ENCODE data around the gene HOXB8.

HOXB8 gene

DNA sequence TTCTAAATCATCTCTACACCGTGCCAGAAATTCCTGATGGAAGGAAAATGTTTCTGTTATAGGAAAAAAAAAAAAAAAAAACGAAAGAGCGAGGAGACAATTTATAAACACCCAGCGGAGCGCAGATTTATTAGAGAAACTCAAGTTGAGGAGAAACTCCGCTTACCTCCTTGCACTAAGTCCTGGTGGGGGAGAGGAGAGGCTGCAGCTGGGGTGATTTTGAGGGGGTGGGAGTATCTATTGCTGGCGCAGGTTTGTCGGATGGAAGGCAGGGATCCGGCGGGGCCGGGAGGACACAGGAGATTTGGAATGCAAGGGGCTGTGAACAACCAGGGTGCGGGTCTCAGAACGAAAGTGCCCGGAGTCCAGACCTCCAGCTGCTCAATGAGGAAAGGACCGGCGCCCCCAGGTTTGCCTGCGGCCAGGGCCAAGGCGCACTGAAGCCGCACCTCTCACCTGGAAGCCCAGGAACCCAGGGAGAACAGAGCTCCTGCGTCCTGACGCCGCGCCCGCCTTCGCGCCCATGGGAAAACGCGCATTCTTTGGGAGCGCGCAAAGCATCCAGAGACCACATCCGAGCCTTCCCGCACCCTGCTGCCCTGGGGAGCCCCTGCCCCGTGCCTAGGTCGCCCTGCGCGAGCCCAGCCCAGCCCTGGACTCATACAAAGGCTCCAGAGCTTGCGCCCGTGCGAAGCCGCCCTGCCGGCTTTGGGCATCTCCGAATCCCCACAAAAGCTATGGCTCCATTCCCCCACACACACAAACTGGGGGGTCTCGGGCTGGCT, 2.6 kb upstream of the HOXB8 start:
- WGBS: 1% methylated on average over 43 of the region's 43 CpGs
- peak overlapping the region; percentile 61 for H4K8ac ChIP-seq (ENCODE audit: low read length)
- H3K23ac ChIP-seq (ENCODE audit: low read length in 2 of 2): peak overlapping the region; percentile 46 to 70
- no peaks in the 10 kb centered on the region for H3K9me3 ChIP-seq (ENCODE audit: control insufficient read depth, low read length)
- H3K4me3 ChIP-seq (ENCODE audit: insufficient read depth in 1 of 2, low read depth in 1 of 2, low read length in 2 of 2): peak overlapping the region in 1 of 2 experiments; percentile 67
- H3K18ac ChIP-seq (ENCODE audit: low read depth in 1 of 2, low read length in 2 of 2): peak overlapping the region; percentile 87 to 99
- peaks cover 19% of the 10 kb centered on the region for H3K4me1 ChIP-seq (ENCODE audit: control insufficient read depth, insufficient read depth, low read depth, low read length)
- H2BK15ac ChIP-seq (ENCODE audit: low read depth, poor library complexity, severe bottlenecking): peak overlapping the region; percentile 99
- H2AFZ ChIP-seq (ENCODE audit: low read depth, low read length): no peak overlapping the region
- H3K4me2 ChIP-seq (ENCODE audit: low read length, poor library complexity, severe bottlenecking): peak overlapping the region; percentile 19
- DNase-seq: peak; percentile 67
- peak overlapping the region in 1 of 2 experiments; percentile 98 for H3K14ac ChIP-seq (ENCODE audit: low read length in 2 of 2)
- H2AK5ac ChIP-seq (ENCODE audit: low read length, severe bottlenecking): no peak overlapping the region
- peaks cover 77 to 78% of the 10 kb centered on the region in 2 experiments for H3K27me3 ChIP-seq (ENCODE audit: control insufficient read depth in 1 of 2, insufficient read depth in 1 of 2, low read length in 2 of 2)
- no peak overlapping the region for H3K27ac ChIP-seq (ENCODE audit: low read length, poor library complexity, severe bottlenecking)
- peak overlapping the region; percentile 92 to 97 for H3K4ac ChIP-seq (ENCODE audit: low read depth in 1 of 2, low read length in 2 of 2)
- peak overlapping the region; percentile 11 for H2BK120ac ChIP-seq (ENCODE audit: low read depth, low read length)
- no peak overlapping the region for H2BK5ac ChIP-seq (ENCODE audit: low read depth, low read length, poor library complexity, severe bottlenecking)
- peak overlapping the region; percentile 95 for H4K91ac ChIP-seq (ENCODE audit: low read length)
- peak overlapping the region; percentile 36 for H3K9ac ChIP-seq (ENCODE audit: low read length)
- H2BK12ac ChIP-seq (ENCODE audit: low read length in 2 of 2): peak overlapping the region; percentile 87 to 99
- no peaks in the 10 kb centered on the region for H3K36me3 ChIP-seq (ENCODE audit: control insufficient read depth in 1 of 2, insufficient read depth in 2 of 2, low read depth in 1 of 2, low read length in 2 of 2)
- no peaks in the 10 kb centered on the region for H3K79me1 ChIP-seq (replicated peaks; ENCODE audit: low read length, poor library complexity, severe bottlenecking)

DNA sequence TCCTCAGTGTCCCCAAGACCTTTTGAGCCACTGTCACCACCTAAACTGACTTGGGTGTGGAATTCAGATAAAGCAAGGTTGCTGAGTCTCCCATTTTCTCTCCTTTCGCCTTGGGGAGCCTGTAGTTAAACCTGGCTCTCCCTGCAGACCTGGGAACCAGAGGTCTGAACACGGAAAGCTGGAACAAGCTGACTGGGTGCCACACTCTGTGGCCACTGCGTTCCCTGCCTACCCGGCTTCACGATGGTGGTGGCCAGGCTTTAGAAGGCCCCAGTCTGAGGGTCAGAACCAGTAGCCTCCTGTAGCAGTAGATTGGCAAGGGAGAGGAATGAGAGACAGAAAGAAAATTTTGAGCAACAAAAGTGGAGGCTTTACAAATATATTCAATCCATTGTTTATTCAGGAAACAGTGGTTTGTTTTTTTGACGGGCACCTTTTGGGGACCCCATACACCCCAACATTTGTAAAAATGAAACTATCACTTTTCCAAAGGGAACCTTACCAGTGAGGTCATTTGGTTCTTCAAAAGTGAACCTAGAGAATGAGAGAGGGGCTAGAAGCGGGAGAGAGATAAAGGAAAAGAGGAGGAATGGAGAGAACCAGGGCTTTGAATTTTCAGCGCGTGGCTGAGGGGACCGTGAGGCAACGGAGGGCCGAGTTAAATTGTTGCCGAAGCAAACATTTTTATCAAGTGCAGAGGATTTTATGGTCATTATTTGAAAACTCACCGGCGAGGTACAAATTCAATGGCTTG, 1.8 kb upstream of the HOXB8 start:
- Histone ChIP-seq H3K4me3 (ENCODE audit: insufficient read depth in 1 of 2, low read depth in 1 of 2, low read length in 2 of 2) (peak overlapping the region in 1 of 2 experiments; percentile 28), H3K23ac (ENCODE audit: low read length in 2 of 2) (peak overlapping the region in 1 of 2 experiments; percentile 19), H2BK120ac (ENCODE audit: low read depth, low read length) (peak overlapping the region; percentile 76), H3K14ac (ENCODE audit: low read length in 2 of 2) (peak overlapping the region in 1 of 2 experiments; percentile 89), H2AK5ac (ENCODE audit: low read length, severe bottlenecking) (no peak overlapping the region), H3K4me2 (ENCODE audit: low read length, poor library complexity, severe bottlenecking) (no peak overlapping the region), H2AFZ (ENCODE audit: low read depth, low read length) (no peak overlapping the region), H4K91ac (ENCODE audit: low read length) (peak overlapping the region; percentile 95), H3K27ac (ENCODE audit: low read length, poor library complexity, severe bottlenecking) (no peak overlapping the region), H3K9ac (ENCODE audit: low read length) (peak overlapping the region; percentile 36), H2BK5ac (ENCODE audit: low read depth, low read length, poor library complexity, severe bottlenecking) (no peak overlapping the region), H3K4me1 (ENCODE audit: control insufficient read depth, insufficient read depth, low read depth, low read length) (peaks cover 22% of the 10 kb centered on the region), H3K9me3 (ENCODE audit: control insufficient read depth, low read length) (no peaks in the 10 kb centered on the region), H2BK12ac (ENCODE audit: low read length in 2 of 2) (peak overlapping the region; percentile 84 to 97), H3K18ac (ENCODE audit: low read depth in 1 of 2, low read length in 2 of 2) (peak overlapping the region; percentile 62 to 98), H4K8ac (ENCODE audit: low read length) (peak overlapping the region; percentile 83), H3K27me3 (ENCODE audit: control insufficient read depth in 1 of 2, insufficient read depth in 1 of 2, low read length in 2 of 2) (peaks cover 69 to 70% of the 10 kb centered on the region in 2 experiments), H2BK15ac (ENCODE audit: low read depth, poor library complexity, severe bottlenecking) (peak overlapping the region; percentile 60), H3K36me3 (ENCODE audit: control insufficient read depth in 1 of 2, insufficient read depth in 2 of 2, low read depth in 1 of 2, low read length in 2 of 2) (no peaks in the 10 kb centered on the region), H3K4ac (ENCODE audit: low read depth in 1 of 2, low read length in 2 of 2) (peak overlapping the region; percentile 69 to 79), H3K79me1 (replicated peaks; ENCODE audit: low read length, poor library complexity, severe bottlenecking) (no peaks in the 10 kb centered on the region)
- DNase-seq: peak; percentile 64
- 8% methylated on average over 12 of the region's 15 CpGs for WGBS

DNA sequence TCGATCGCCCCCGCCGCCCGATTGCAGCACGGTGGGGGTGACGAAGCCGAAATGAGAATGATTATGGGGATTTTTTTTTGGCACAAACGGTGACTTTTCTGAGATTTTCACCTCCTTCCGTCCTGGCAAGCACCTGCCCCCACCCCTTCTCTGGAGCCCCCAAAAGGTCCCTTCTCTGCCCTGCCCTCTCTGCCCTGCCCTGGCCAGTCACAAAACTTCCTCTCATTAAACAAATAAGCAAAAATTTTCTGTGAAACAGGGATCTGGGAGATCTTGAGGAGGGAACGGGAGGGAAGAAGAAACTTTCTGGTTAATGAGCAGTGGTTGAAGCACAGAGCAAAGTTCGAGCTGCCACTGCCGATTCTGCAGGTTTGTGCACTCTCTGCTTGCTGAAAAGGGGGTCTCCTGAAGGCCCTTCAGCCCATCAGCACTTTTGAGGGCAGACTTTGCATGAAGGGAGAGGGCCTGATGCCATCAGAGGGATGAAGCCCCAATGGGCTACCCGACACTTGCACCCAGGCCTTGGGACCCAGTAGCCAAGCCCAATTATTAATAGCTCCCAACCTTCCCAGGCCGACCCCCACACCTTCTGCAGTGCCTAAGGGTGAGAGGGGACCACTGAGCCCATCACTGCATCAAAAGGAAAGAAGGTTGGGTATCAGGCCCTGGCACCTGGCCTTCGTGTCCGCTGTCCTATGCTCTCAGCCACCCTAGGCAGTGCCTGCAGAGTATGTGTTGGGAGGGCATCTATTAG, 1.0 kb upstream of the HOXB8 start:
- Histone ChIP-seq H3K27ac (ENCODE audit: low read length, poor library complexity, severe bottlenecking) (no peak overlapping the region), H3K4me1 (ENCODE audit: control insufficient read depth, insufficient read depth, low read depth, low read length) (peaks cover 24% of the 10 kb centered on the region), H3K36me3 (ENCODE audit: control insufficient read depth in 1 of 2, insufficient read depth in 2 of 2, low read depth in 1 of 2, low read length in 2 of 2) (no peaks in the 10 kb centered on the region), H3K4me3 (ENCODE audit: insufficient read depth in 1 of 2, low read depth in 1 of 2, low read length in 2 of 2) (no peak overlapping the region), H3K4me2 (ENCODE audit: low read length, poor library complexity, severe bottlenecking) (no peak overlapping the region), H4K91ac (ENCODE audit: low read length) (peak overlapping the region; percentile 95), H4K8ac (ENCODE audit: low read length) (peak overlapping the region; percentile 83), H3K9ac (ENCODE audit: low read length) (no peak overlapping the region), H3K23ac (ENCODE audit: low read length in 2 of 2) (peak overlapping the region in 1 of 2 experiments; percentile 95), H3K4ac (ENCODE audit: low read depth in 1 of 2, low read length in 2 of 2) (peak overlapping the region; percentile 69 to 72), H2BK120ac (ENCODE audit: low read depth, low read length) (peak overlapping the region; percentile 76), H2AK5ac (ENCODE audit: low read length, severe bottlenecking) (no peak overlapping the region), H2BK12ac (ENCODE audit: low read length in 2 of 2) (peak overlapping the region; percentile 84 to 97), H3K18ac (ENCODE audit: low read depth in 1 of 2, low read length in 2 of 2) (peak overlapping the region; percentile 62 to 98), H3K14ac (ENCODE audit: low read length in 2 of 2) (peak overlapping the region in 1 of 2 experiments; percentile 89), H3K27me3 (ENCODE audit: control insufficient read depth in 1 of 2, insufficient read depth in 1 of 2, low read length in 2 of 2) (peaks cover 61 to 62% of the 10 kb centered on the region in 2 experiments), H2BK15ac (ENCODE audit: low read depth, poor library complexity, severe bottlenecking) (peak overlapping the region; percentile 83), H2AFZ (ENCODE audit: low read depth, low read length) (no peak overlapping the region), H2BK5ac (ENCODE audit: low read depth, low read length, poor library complexity, severe bottlenecking) (no peak overlapping the region), H3K9me3 (ENCODE audit: control insufficient read depth, low read length) (no peaks in the 10 kb centered on the region), H3K79me1 (replicated peaks; ENCODE audit: low read length, poor library complexity, severe bottlenecking) (no peaks in the 10 kb centered on the region)
- 26% methylated on average over 9 of the region's 17 CpGs for WGBS
- peak; percentile 62 for DNase-seq

Measured in mesenchymal stem cell (in vitro differentiated cells and primary cell).